HG03280 (cell line): ENCODE results near the gene TEAD2.
"Not testable (repeated sequence)": the region's sequence is repeated elsewhere in the genome, so short reads cannot be mapped to it uniquely, and the experiment has no call there.

ENCODE experiments used
- ATAC-seq: cut with Tn5 transposase; IDR thresholded peaks from one replicate; pipeline ENCODE4 v1.9.1; 2021; ENCODE audit warnings: mild to moderate bottlenecking, moderate library complexity; ENCODE audit not compliant: unreplicated experiment

The TEAD2 gene

GRCh38 chr19:49333811-49334288 lies 28.4 kb downstream of the TEAD2 start:
- ATAC-seq, result no peak

- ATAC-seq, result no peak
These were observed 28.8 kb downstream of the TEAD2 start for GRCh38 chr19:49333418-49333805.

GRCh38 chr19:49332691-49333417 lies 29.4 kb downstream of the TEAD2 start:
- not testable (repeated sequence) for ATAC-seq

- ATAC-seq, result peak; percentile 55
These were observed 30.6 kb downstream of the TEAD2 start for GRCh38 chr19:49331616-49332055.

GRCh38 chr19:49331187-49331586 lies 31.0 kb downstream of the TEAD2 start:
- not testable (repeated sequence) for ATAC-seq

GRCh38 chr19:49328741-49329140 lies 33.5 kb downstream of the TEAD2 start:
- no peak for ATAC-seq

GRCh38 chr19:49327878-49328544 lies 34.2 kb downstream of the TEAD2 start:
- ATAC-seq, result no peak

GRCh38 chr19:49326165-49326704 lies 36.0 kb downstream of the TEAD2 start:
- ATAC-seq, result no peak

GRCh38 chr19:49325756-49326155 lies 36.5 kb downstream of the TEAD2 start:
- ATAC-seq, result not testable (repeated sequence)

- ATAC-seq, result no peak
These were observed 37.2 kb downstream of the TEAD2 start, which contains the start of gene SLC6A16 for GRCh38 chr19:49324801-49325576. Gene SLC6A16, minus strand, starts transcription at chr19:49325191. Its CDS starts 13,844 bp downstream, at chr19:49311347.

GRCh38 chr19:49318296-49318695 lies 43.9 kb downstream of the TEAD2 start:
- no peak for ATAC-seq

- ATAC-seq, result no peak
These were observed 45.9 kb downstream of the TEAD2 start for GRCh38 chr19:49316284-49316683.

GRCh38 chr19:49315111-49315510 lies 47.1 kb downstream of the TEAD2 start:
- ATAC-seq, result no peak

GRCh38 chr19:49309087-49309486 lies 53.1 kb downstream of the TEAD2 start:
- no peak for ATAC-seq

GRCh38 chr19:49306734-49307133 lies 55.5 kb downstream of the TEAD2 start:
- not testable (repeated sequence) for ATAC-seq

GRCh38 chr19:49301866-49302252 lies 60.4 kb downstream of the TEAD2 start:
- ATAC-seq, result no peak

- peak; percentile 62 for ATAC-seq
These were observed 60.9 kb downstream of the TEAD2 start for GRCh38 chr19:49301165-49301865.

- ATAC-seq, result not testable (repeated sequence)
These were observed 63.6 kb downstream of the TEAD2 start for GRCh38 chr19:49298653-49299052.

GRCh38 chr19:49297403-49297802 lies 64.8 kb downstream of the TEAD2 start:
- ATAC-seq, result no peak

GRCh38 chr19:49295208-49295880 lies 66.9 kb downstream of the TEAD2 start:
- ATAC-seq, result no peak
